ENCODE data around the gene FN1. TPM values are rescaled to one million over a fixed set of nuclear protein-coding genes. Genes with fewer than 3 reads are reported as not detected.

FN1 gene
- total RNA-seq, 1 experiment from 2014 or later: 564 TPM

DNA sequence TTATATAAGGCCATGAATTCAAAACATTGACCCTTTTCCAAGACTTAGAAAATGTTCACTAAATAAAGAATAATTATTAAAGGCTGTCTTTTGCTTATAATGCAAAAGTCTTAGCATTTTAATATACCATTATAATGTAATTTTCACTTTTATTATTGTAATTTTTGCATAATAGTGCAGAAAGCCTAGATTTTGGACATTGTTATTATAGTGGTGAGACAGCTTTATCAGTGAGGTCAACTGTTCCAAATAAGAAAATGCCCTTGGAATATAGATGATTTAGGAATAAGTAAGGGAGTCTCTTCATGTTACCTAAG, 67.4 kb downstream of the FN1 start:
- H3K4me3 Mint-ChIP-seq (ENCODE audit: unreplicated experiment): no peak overlapping the region
- BruUV-seq (replicated peaks): no TSS peak
- ChIA-PET POLR2A (interaction anchor here (0.5 to 0.7 kb wide), 4 partner anchors 29 to 1137 kb away, joined by 3 to 4 read pairs (median 4); no protein-coding TSS in a partner anchor), CTCF (interaction anchor here (0.6 kb wide), 1 partner anchor 86 kb away, joined by 3 read pairs; no protein-coding TSS in a partner anchor)
- H3K36me3 Mint-ChIP-seq (ENCODE audit: insufficient read depth, unreplicated experiment): peaks cover 67% of the 10 kb centered on the region
- H3K9me3 Mint-ChIP-seq (ENCODE audit: unreplicated experiment): no peaks in the 10 kb centered on the region
- no peak overlapping the region for H3K27ac Mint-ChIP-seq (ENCODE audit: low read depth, unreplicated experiment)
- DNase-seq (ENCODE audit: unreplicated experiment): no peak
- TF ChIP-seq, protein P1, sequence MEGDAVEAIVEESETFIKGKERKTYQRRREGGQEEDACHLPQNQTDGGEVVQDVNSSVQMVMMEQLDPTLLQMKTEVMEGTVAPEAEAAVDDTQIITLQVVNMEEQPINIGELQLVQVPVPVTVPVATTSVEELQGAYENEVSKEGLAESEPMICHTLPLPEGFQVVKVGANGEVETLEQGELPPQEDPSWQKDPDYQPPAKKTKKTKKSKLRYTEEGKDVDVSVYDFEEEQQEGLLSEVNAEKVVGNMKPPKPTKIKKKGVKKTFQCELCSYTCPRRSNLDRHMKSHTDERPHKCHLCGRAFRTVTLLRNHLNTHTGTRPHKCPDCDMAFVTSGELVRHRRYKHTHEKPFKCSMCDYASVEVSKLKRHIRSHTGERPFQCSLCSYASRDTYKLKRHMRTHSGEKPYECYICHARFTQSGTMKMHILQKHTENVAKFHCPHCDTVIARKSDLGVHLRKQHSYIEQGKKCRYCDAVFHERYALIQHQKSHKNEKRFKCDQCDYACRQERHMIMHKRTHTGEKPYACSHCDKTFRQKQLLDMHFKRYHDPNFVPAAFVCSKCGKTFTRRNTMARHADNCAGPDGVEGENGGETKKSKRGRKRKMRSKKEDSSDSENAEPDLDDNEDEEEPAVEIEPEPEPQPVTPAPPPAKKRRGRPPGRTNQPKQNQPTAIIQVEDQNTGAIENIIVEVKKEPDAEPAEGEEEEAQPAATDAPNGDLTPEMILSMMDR (IDR thresholded peaks at IDR 0.05; ENCODE audit: unreplicated experiment): no peak
- H3K4me1 Mint-ChIP-seq (ENCODE audit: insufficient read depth, unreplicated experiment): peaks cover 6% of the 10 kb centered on the region
- intact Hi-C loops (cut with micrococcal nuclease): no loop called here
- no peaks in the 10 kb centered on the region for H3K27me3 Mint-ChIP-seq (ENCODE audit: insufficient read depth, unreplicated experiment)

DNA sequence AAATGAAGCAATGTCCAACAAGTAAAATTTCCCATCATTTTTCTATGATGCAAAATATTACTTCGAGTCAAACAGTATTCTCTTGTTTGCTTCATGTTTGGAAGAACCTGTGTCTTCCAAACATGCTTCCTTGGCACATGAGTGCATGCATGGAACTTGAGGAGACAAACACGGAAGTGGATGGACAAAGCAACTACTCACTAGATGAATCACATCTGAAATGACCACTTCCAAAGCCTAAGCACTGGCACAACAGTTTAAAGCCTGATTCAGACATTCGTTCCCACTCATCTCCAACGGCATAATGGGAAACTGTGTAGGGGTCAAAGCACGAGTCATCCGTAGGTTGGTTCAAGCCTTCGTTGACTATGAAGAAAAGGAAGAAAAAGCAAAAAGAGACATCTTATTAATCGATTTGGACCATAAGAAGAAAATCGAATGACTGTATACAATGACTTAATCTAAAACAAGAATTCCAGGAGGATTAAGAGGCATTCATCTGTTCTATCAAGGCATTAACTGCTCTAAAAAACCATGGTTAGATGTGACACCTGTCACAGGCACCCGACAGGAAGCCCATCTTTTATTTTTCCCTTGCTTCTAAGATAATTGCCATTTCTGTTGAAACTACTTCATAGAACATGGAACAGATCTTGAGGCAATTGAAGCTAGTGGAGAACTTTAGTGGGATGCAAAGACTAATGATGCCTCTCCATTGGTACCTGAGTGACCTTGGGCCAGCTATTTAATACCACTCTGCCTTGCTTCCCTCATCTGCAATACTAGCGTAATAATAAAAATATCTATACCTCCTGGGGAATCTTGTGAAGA, 68.0 kb downstream of the FN1 start:
- DNase-seq (ENCODE audit: unreplicated experiment): peak; percentile 35

DNA sequence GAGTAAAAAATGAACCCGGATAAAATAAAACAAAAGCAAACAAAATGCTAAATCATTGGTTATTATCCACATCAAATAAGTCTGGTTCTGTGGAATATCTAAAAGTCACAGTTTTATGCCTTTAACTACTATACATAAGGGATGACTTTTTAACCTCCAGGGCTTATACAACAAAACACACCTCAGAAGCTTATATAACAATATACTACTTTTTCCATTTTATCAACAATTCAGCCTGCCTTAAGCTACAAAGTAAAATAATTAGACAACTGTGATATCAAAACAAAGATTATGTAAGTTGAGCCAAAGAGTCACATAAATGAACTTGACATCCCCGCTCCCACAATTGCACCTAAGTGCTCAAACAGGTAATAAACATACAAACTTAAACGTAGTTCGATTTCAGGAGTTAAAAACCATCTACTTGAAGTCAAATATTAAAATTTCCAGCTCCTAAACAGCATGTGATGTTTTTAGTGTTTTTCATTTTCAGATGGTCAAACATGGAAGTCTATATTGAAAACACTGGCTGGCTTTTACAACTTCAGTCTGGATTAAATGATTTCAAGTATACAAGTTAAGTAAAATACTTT, 69.3 kb downstream of the FN1 start:
- POLR2A ChIA-PET: interaction anchor here (0.7 to 1.0 kb wide), 2 partner anchors 66 to 324 kb away, joined by 3 read pairs; no protein-coding TSS in a partner anchor
- TF ChIP-seq, protein P1 (IDR thresholded peaks at IDR 0.05; ENCODE audit: unreplicated experiment): no peak
- Mint-ChIP-seq H3K4me1 (ENCODE audit: insufficient read depth, unreplicated experiment) (peaks cover 6% of the 10 kb centered on the region), H3K4me3 (ENCODE audit: unreplicated experiment) (no peak overlapping the region), H3K27ac (ENCODE audit: low read depth, unreplicated experiment) (no peak overlapping the region), H3K9me3 (ENCODE audit: unreplicated experiment) (no peaks in the 10 kb centered on the region), H3K27me3 (ENCODE audit: insufficient read depth, unreplicated experiment) (no peaks in the 10 kb centered on the region), H3K36me3 (ENCODE audit: insufficient read depth, unreplicated experiment) (peaks cover 79% of the 10 kb centered on the region)
- no peak for DNase-seq (ENCODE audit: unreplicated experiment)
- CTCF ChIA-PET: interaction anchor here (0.5 to 0.6 kb wide), 2 partner anchors 252 to 701 kb away, joined by 3 to 4 read pairs; no protein-coding TSS in a partner anchor
- BruUV-seq (replicated peaks): no TSS peak
- intact Hi-C loops (cut with micrococcal nuclease): no loop called here

More for the DNA sequence above, 68.0 kb downstream of the FN1 start:
- Mint-ChIP-seq H3K4me3 (ENCODE audit: unreplicated experiment) (no peak overlapping the region), H3K36me3 (ENCODE audit: insufficient read depth, unreplicated experiment) (peaks cover 72% of the 10 kb centered on the region), H3K4me1 (ENCODE audit: insufficient read depth, unreplicated experiment) (peaks cover 6% of the 10 kb centered on the region), H3K9me3 (ENCODE audit: unreplicated experiment) (no peaks in the 10 kb centered on the region), H3K27ac (ENCODE audit: low read depth, unreplicated experiment) (no peak overlapping the region), H3K27me3 (ENCODE audit: insufficient read depth, unreplicated experiment) (no peaks in the 10 kb centered on the region)
- TF ChIP-seq, protein P1 (IDR thresholded peaks at IDR 0.05; ENCODE audit: unreplicated experiment): no peak
- intact Hi-C loops (cut with micrococcal nuclease): no loop called here
- no TSS peak for BruUV-seq (replicated peaks)
- CTCF ChIA-PET: interaction anchor here (0.6 kb wide), 1 partner anchor 87 kb away, joined by 3 read pairs; no protein-coding TSS in a partner anchor
- POLR2A ChIA-PET: interaction anchor here (0.5 to 0.6 kb wide), 2 partner anchors 57 to 1137 kb away, joined by 3 to 4 read pairs; no protein-coding TSS in a partner anchor

DNA sequence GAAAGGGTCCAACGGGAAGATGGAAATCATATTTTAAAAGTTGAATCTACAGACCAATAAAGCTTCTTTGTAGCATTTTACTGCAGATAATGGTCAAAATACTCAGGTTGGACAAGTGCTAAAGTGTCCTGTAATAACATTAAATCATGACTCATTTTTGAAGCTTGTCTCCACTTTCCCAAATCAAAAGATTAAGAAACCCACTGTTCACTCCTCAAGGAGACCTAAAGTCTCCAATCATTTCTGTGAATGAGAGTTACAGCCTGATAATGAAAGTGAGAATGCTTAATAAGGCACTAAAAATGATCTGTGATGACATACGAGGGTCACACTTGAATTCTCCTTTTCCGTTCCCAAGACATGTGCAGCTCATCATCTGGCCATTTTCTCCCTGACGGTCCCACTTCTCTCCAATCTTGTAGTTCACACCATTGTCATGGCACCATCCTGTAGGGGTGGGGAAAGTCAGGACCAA, 70.6 kb downstream of the FN1 start:
- ChIA-PET CTCF (interaction anchor here (0.8 kb wide), 1 partner anchor 86 kb away, joined by 5 read pairs; no protein-coding TSS in a partner anchor), POLR2A (no interaction called here)
- peaks cover 67% of the 10 kb centered on the region for H3K36me3 Mint-ChIP-seq (ENCODE audit: insufficient read depth, unreplicated experiment)
- TF ChIP-seq, protein P1 (IDR thresholded peaks at IDR 0.05; ENCODE audit: unreplicated experiment): no peak
- peaks cover 6% of the 10 kb centered on the region for H3K4me1 Mint-ChIP-seq (ENCODE audit: insufficient read depth, unreplicated experiment)
- DNase-seq (ENCODE audit: unreplicated experiment): no peak
- no peak overlapping the region for H3K4me3 Mint-ChIP-seq (ENCODE audit: unreplicated experiment)
- intact Hi-C loops (cut with micrococcal nuclease): no loop called here
- BruUV-seq (replicated peaks): no TSS peak
- no peaks in the 10 kb centered on the region for H3K9me3 Mint-ChIP-seq (ENCODE audit: unreplicated experiment)
- H3K27me3 Mint-ChIP-seq (ENCODE audit: insufficient read depth, unreplicated experiment): no peaks in the 10 kb centered on the region
- peak overlapping the region; percentile 51 for H3K27ac Mint-ChIP-seq (ENCODE audit: low read depth, unreplicated experiment)
